ENCODE data around the gene TACR2. TPM values are rescaled to one million over a fixed set of nuclear protein-coding genes. Genes with fewer than 3 reads are reported as not detected.

The TACR2 gene
- total and polyA plus RNA-seq, 2 of the 13 experiments (the other 11 are each of a cell fraction or from before 2014, with no cell fraction given) = 0.04 TPM; not detected in 1

GRCh38 chr10:69446650-69447151 lies 30.0 kb upstream of the TACR2 start (continued):
- no peak for TF ChIP-seq AKNA (CRISPR knock-in tag; IDR thresholded peaks at IDR 0.05; ENCODE audit: borderline replicate concordance)
- no peak for TF ChIP-seq ZNF34 (CRISPR knock-in tag; IDR thresholded peaks at IDR 0.05; ENCODE audit: borderline replicate concordance)
- TF ChIP-seq ZFP91 (CRISPR knock-in tag; IDR thresholded peaks at IDR 0.05; ENCODE audit: borderline replicate concordance) = no peak
- no peak for TF ChIP-seq CCDC6 (CRISPR knock-in tag; IDR thresholded peaks at IDR 0.05)
- TF ChIP-seq FOXA1 (IDR thresholded peaks at IDR 0.05) = no peak
- peak; percentile 85 for TF ChIP-seq FOXA1 (CRISPR knock-in tag; IDR thresholded peaks at IDR 0.05)
- TF ChIP-seq ZNF468 (CRISPR knock-in tag; IDR thresholded peaks at IDR 0.05) = no peak
- TF ChIP-seq MAFF (IDR thresholded peaks at IDR 0.05; ENCODE audit: low read depth, low read length) = peak; percentile 97
- TF ChIP-seq HOXD1 (CRISPR knock-in tag; IDR thresholded peaks at IDR 0.05) = no peak
- TF ChIP-seq KLF11 (CRISPR knock-in tag; IDR thresholded peaks at IDR 0.05) = no peak
- no peak for TF ChIP-seq ETV6 (CRISPR knock-in tag; conservative IDR thresholded peaks at IDR 0.05)
- no peak for TF ChIP-seq POGZ (CRISPR knock-in tag; IDR thresholded peaks at IDR 0.05)
- TF ChIP-seq RFX3 (CRISPR knock-in tag; IDR thresholded peaks at IDR 0.05) = no peak
- TF ChIP-seq RAD21 (CRISPR knock-in tag; IDR thresholded peaks at IDR 0.05) = no peak
- peak in 1 of 2 experiments; percentile 26; a peak in 1 of 4 replicates for TF ChIP-seq ATF4 (CRISPR knock-in tag; IDR thresholded peaks at IDR 0.05)
- no peak for TF ChIP-seq ZKSCAN1 (IDR thresholded peaks at IDR 0.05; ENCODE audit: low read length)
- no peak for TF ChIP-seq JDP2 (CRISPR knock-in tag; IDR thresholded peaks at IDR 0.05; ENCODE audit: borderline replicate concordance)
- TF ChIP-seq THRA (CRISPR knock-in tag; IDR thresholded peaks at IDR 0.05; ENCODE audit: borderline replicate concordance) = no peak
- TF ChIP-seq FOXO1 (CRISPR knock-in tag; IDR thresholded peaks at IDR 0.05) = peak; percentile 54; the same call in 1 of the 2 replicates
- TF ChIP-seq TBP (CRISPR knock-in tag; IDR thresholded peaks at IDR 0.05) = no peak
- no peak for TF ChIP-seq ZFP36 (IDR thresholded peaks at IDR 0.05; ENCODE audit: borderline replicate concordance, low read depth, low read length, partially characterized antibody)
- TF ChIP-seq SCMH1 (CRISPR knock-in tag; IDR thresholded peaks at IDR 0.05; ENCODE audit: borderline replicate concordance) = no peak
- no peak for TF ChIP-seq RARA (CRISPR knock-in tag; IDR thresholded peaks at IDR 0.05)

All from HepG2 (cell line).